ENCODE data around the gene SCGB3A1. TPM values are rescaled to one million over a fixed set of nuclear protein-coding genes. Genes with fewer than 3 reads are reported as not detected.
A peak's percentile ranks its signal among the peaks of the same experiment; 100 is the strongest.

Gene SCGB3A1
- total and polyA plus RNA-seq, 11 donors, result 0.22 to 0.85 (median 0.57) TPM; not detected in 8

GRCh38 chr5:180633283-180634177 is 42.2 kb upstream of the SCGB3A1 start:
- H3K4me1 ChIP-seq, result peaks cover 0 to 15% (median 0%) of the 10 kb centered on the region in 12 donors
- peaks cover 0 to 5% (median 0%) of the 10 kb centered on the region in 9 donors for H3K36me3 ChIP-seq
- intact Hi-C loops (cut with DNase I), result no loop called here
- TF ChIP-seq CTCF (IDR thresholded peaks at IDR 0.05) (no peak), POLR2A (IDR thresholded peaks at IDR 0.05) (no peak)
- H3K27ac ChIP-seq, result peak overlapping the region in 2 of 12 donors; percentile 19 to 20
- no peaks in the 10 kb centered on the region for H3K9me3 ChIP-seq
- H3K4me3 ChIP-seq, result no peak overlapping the region
- peaks cover 0 to 11% (median 0%) of the 10 kb centered on the region in 9 donors for H3K27me3 ChIP-seq
- 68 to 77% (median 73%) methylated on average over 7 to 14 of the region's 14 CpGs for WGBS, 4 donors
- DNase-seq (peak in 2 of 5 donors; percentile 9 to 46), ATAC-seq (no peak)

- Histone ChIP-seq H3K27ac (peak overlapping the region in 2 of 12 donors; percentile 19 to 20), H3K9me3 (no peaks in the 10 kb centered on the region), H3K4me1 (peaks cover 0 to 15% (median 0%) of the 10 kb centered on the region in 12 donors), H3K36me3 (peaks cover 0 to 5% (median 0%) of the 10 kb centered on the region in 9 donors), H3K4me3 (no peak overlapping the region), H3K27me3 (peaks cover 0 to 11% (median 0%) of the 10 kb centered on the region in 9 donors)
- WGBS, 4 donors, result 50 to 75% (median 64%) methylated on average over 10 of the region's 10 CpGs
- DNase-seq, result peak in 3 of 5 donors; percentile 30 to 64 (median 43)
- intact Hi-C loops (cut with DNase I), result no loop called here
- TF ChIP-seq CTCF (IDR thresholded peaks at IDR 0.05), result no peak
- no peak for TF ChIP-seq POLR2A (IDR thresholded peaks at IDR 0.05)
- ATAC-seq, result peak in 1 of 4 donors; percentile 59
These were observed 41.5 kb upstream of the SCGB3A1 start for GRCh38 chr5:180632768-180633167.

GRCh38 chr5:180631549-180632383 is 40.5 kb upstream of the SCGB3A1 start:
- TF ChIP-seq CTCF (IDR thresholded peaks at IDR 0.05) (no peak), POLR2A (IDR thresholded peaks at IDR 0.05) (no peak)
- Histone ChIP-seq H3K36me3 (peaks cover 0 to 5% (median 0%) of the 10 kb centered on the region in 9 donors), H3K4me3 (no peak overlapping the region), H3K4me1 (peaks cover 0 to 15% (median 0%) of the 10 kb centered on the region in 12 donors), H3K9me3 (no peaks in the 10 kb centered on the region), H3K27me3 (peaks cover 0 to 11% (median 0%) of the 10 kb centered on the region in 9 donors), H3K27ac (peak overlapping the region in 1 of 12 donors; percentile 22)
- DNase-seq (peak in 3 of 5 donors; percentile 16 to 51 (median 20)), ATAC-seq (peak in 1 of 4 donors; percentile 4)
- WGBS, 4 donors, result 64 to 72% (median 69%) methylated on average over 19 to 36 of the region's 36 CpGs
- intact Hi-C loops (cut with DNase I), result no loop called here
